Mesenchymal stem cell (in vitro differentiated cells and primary cell): ENCODE measurements around the gene NAALADL2.
"Not testable (repeated sequence)": the region's sequence is repeated elsewhere in the genome, so short reads cannot be mapped to it uniquely, and the experiment has no call there.

Experiments used
- DNase-seq: peaks from one replicate; pipeline ENCODE4 v3.0.0-alpha.2; 2013
- H2AFZ ChIP-seq: one replicate; pipeline ENCODE4 v1.6.1; 2013; ENCODE audit warnings: low read depth, mild to moderate bottlenecking, control low read depth, inconsistent platforms, low read length, moderate library complexity
- H2AK5ac ChIP-seq: 2 replicates; pipeline ENCODE4 v1.6.1; 2013; ENCODE audit warnings: low read length, moderate library complexity, mild to moderate bottlenecking, inconsistent platforms; ENCODE audit not compliant: severe bottlenecking
- H2BK120ac ChIP-seq: one replicate; pipeline ENCODE4 v1.6.1; 2013; ENCODE audit warnings: low read depth, mild to moderate bottlenecking, inconsistent platforms, low read length, moderate library complexity
- H2BK12ac ChIP-seq, 2 experiments: one replicate each; pipeline ENCODE4 v1.6.1; 2013; ENCODE audit warnings: inconsistent platforms in 2 of 2, low read length in 2 of 2, mild to moderate bottlenecking in 2 of 2, moderate library complexity in 2 of 2, control low read depth in 1 of 2
- H2BK15ac ChIP-seq: one replicate; pipeline ENCODE4 v1.6.1; 2013; ENCODE audit warnings: mild to moderate bottlenecking, low read depth, inconsistent platforms; ENCODE audit not compliant: poor library complexity, severe bottlenecking
- H2BK5ac ChIP-seq: 2 replicates; pipeline ENCODE4 v1.6.1; 2013; ENCODE audit warnings: low read depth, mild to moderate bottlenecking, low read length, control low read depth, inconsistent platforms; ENCODE audit not compliant: poor library complexity, severe bottlenecking
- H3K14ac ChIP-seq, 2 experiments: one replicate each; pipeline ENCODE4 v1.6.1; 2013; ENCODE audit warnings: inconsistent platforms in 2 of 2, low read length in 2 of 2, control low read depth in 1 of 2, mild to moderate bottlenecking in 1 of 2, moderate library complexity in 1 of 2
- H3K18ac ChIP-seq, 2 experiments: one replicate each; pipeline ENCODE4 v1.6.1; 2013; ENCODE audit warnings: inconsistent platforms in 2 of 2, low read length in 2 of 2, control low read depth in 1 of 2, low read depth in 1 of 2, mild to moderate bottlenecking in 1 of 2
- H3K23ac ChIP-seq, 2 experiments: one replicate each; pipeline ENCODE4 v1.6.1; 2013; ENCODE audit warnings: inconsistent platforms in 2 of 2, low read length in 2 of 2, mild to moderate bottlenecking in 2 of 2, moderate library complexity in 2 of 2, control low read depth in 1 of 2
- H3K27ac ChIP-seq: 2 replicates; pipeline ENCODE4 v1.5.1; 2013; ENCODE audit warnings: mild to moderate bottlenecking, moderate library complexity, low read length, control low read depth, inconsistent platforms; ENCODE audit not compliant: poor library complexity, severe bottlenecking
- H3K27me3 ChIP-seq, 2 experiments: 2 replicates each; pipeline versions ENCODE4 v1.6.1 to v1.7.0; 2013; ENCODE audit warnings: low read length in 2 of 2, mild to moderate bottlenecking in 2 of 2, moderate library complexity in 2 of 2, control low read depth in 1 of 2, inconsistent platforms in 1 of 2; ENCODE audit not compliant: control insufficient read depth in 1 of 2, insufficient read depth in 1 of 2
- H3K36me3 ChIP-seq, 2 experiments: 2 replicates each; pipeline versions ENCODE4 v1.6.1 to v1.7.0; 2013; ENCODE audit warnings: low read length in 2 of 2, control low read depth in 1 of 2, inconsistent platforms in 1 of 2, low read depth in 1 of 2, mild to moderate bottlenecking in 1 of 2; ENCODE audit not compliant: insufficient read depth in 2 of 2, control insufficient read depth in 1 of 2
- H3K4ac ChIP-seq, 2 experiments: one replicate each; pipeline ENCODE4 v1.6.1; 2013; ENCODE audit warnings: inconsistent platforms in 2 of 2, low read length in 2 of 2, mild to moderate bottlenecking in 2 of 2, moderate library complexity in 2 of 2, control low read depth in 1 of 2, low read depth in 1 of 2
- H3K4me1 ChIP-seq: 2 replicates; pipeline ENCODE4 v1.6.1; 2013; ENCODE audit warnings: low read depth, low read length, control low read depth; ENCODE audit not compliant: control insufficient read depth, insufficient read depth
- H3K4me2 ChIP-seq: 2 replicates; pipeline ENCODE4 v1.6.1; 2013; ENCODE audit warnings: low read length, mild to moderate bottlenecking, inconsistent platforms; ENCODE audit not compliant: poor library complexity, severe bottlenecking
- H3K4me3 ChIP-seq, 2 experiments: 2 replicates each; pipeline versions ENCODE4 v1.5.1 to v1.7.0; 2013; ENCODE audit warnings: low read length in 2 of 2, mild to moderate bottlenecking in 2 of 2, control low read depth in 1 of 2, low read depth in 1 of 2; ENCODE audit not compliant: insufficient read depth in 1 of 2
- H3K79me1 ChIP-seq: replicated peaks from 2 replicates; pipeline ENCODE4 v1.6.1; 2013; ENCODE audit warnings: mild to moderate bottlenecking, control low read depth, low read length, inconsistent platforms; ENCODE audit not compliant: poor library complexity, severe bottlenecking
- H3K9ac ChIP-seq: 2 replicates; pipeline ENCODE4 v1.7.0; 2013; ENCODE audit warnings: mild to moderate bottlenecking, low read length, moderate library complexity
- H3K9me3 ChIP-seq: 2 replicates; pipeline ENCODE4 v1.7.0; 2013; ENCODE audit warnings: mild to moderate bottlenecking, low read length; ENCODE audit not compliant: control insufficient read depth
- H4K8ac ChIP-seq: one replicate; pipeline ENCODE4 v1.6.1; 2013; ENCODE audit warnings: inconsistent platforms, mild to moderate bottlenecking, low read length, moderate library complexity
- H4K91ac ChIP-seq: one replicate; pipeline ENCODE4 v1.6.1; 2013; ENCODE audit warnings: mild to moderate bottlenecking, low read length, inconsistent platforms
- WGBS: methylation state at CpG from one replicate; pipeline ENCODE4 v1.1.7; 2013; ENCODE audit warnings: mixed read lengths; 5-methylcytosine and 5-hydroxymethylcytosine counted together

The NAALADL2 gene

DNA sequence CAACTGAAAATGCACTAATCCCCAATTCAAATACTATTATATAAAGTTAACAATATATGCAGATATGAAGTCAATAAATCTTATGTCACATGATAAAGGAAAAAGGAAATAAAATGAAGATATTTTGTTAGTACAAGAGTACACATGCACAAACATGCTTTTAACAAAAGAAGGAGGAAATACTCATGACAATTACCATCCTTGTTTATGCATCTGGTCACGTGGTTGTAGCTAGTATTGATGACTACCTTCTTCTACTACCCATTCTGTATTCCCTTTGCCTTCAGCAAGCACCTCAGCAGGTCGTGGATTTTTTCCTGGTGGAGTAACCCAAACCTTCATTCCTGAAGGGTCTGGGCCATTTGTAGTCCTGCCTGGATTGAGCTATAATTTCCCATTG, 669.6 kb downstream of the NAALADL2 start:
- H3K4me2 ChIP-seq, H2AK5ac ChIP-seq, H3K4ac ChIP-seq, H3K4me1 ChIP-seq, H3K4me3 ChIP-seq, H3K9me3 ChIP-seq, H2AFZ ChIP-seq, H2BK12ac ChIP-seq, H2BK120ac ChIP-seq, H3K14ac ChIP-seq, H3K36me3 ChIP-seq, H3K18ac ChIP-seq, H3K9ac ChIP-seq, H3K79me1 ChIP-seq, H4K91ac ChIP-seq, H3K23ac ChIP-seq, H3K27ac ChIP-seq, H4K8ac ChIP-seq, H3K27me3 ChIP-seq, DNase-seq, H2BK5ac ChIP-seq, H2BK15ac ChIP-seq: not testable (repeated sequence)
- 66% methylated on average over 2 of the region's 2 CpGs for WGBS

DNA sequence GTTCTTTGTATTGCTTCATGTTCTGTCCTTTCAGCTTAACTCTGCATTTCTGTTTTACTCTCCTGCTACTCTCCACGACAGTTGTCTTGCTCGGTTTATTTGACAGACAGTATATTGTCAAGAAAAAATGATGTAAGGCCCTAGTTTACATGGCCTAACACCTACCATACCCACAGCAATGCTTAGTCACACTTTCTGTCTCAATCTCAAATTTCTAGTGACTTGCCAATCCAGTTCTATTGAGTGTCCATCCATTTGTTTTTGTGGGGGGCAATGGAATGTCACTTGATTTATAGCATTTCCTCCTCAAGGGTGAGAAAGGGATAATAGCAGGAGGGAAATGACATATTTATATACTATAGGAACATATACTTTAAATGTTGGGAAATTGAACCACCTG, 676.2 kb downstream of the NAALADL2 start:
- no peak for DNase-seq
- Histone ChIP-seq H3K18ac (no peak overlapping the region), H2BK15ac (no peak overlapping the region)

DNA sequence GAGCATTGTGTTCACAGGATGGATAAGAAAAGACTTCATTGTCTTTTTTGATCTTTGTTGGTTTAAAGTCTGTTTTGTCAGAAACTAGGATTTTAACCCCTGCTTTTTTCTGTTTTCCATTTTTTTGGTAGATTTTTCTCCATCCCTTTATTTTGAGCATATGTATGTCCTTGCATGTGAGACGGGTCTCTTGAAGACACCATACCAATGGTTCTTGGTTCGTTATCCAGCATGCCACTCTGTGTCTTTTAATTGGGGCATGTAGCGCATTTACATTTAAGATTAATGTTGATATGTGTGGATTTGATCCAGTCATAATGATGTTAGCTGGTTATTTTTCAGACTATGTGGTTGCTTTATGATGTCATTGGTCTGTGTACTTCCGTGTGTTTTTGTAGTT, 687.0 kb downstream of the NAALADL2 start:
- no peak overlapping the region for H3K14ac ChIP-seq
- H4K91ac ChIP-seq = no peak overlapping the region
- H3K9ac ChIP-seq = no peak overlapping the region
- no peak overlapping the region for H2BK12ac ChIP-seq
- DNase-seq = no peak
- no peak overlapping the region for H3K4me3 ChIP-seq
- H3K4me1 ChIP-seq = no peaks in the 10 kb centered on the region
- no peak overlapping the region for H3K4ac ChIP-seq
- no peak overlapping the region for H3K18ac ChIP-seq
- H3K9me3 ChIP-seq = peaks cover 16% of the 10 kb centered on the region
- no peak overlapping the region for H4K8ac ChIP-seq
- H3K79me1 ChIP-seq = no peaks in the 10 kb centered on the region
- H3K23ac ChIP-seq = no peak overlapping the region
- H2AK5ac ChIP-seq = no peak overlapping the region
- H3K4me2 ChIP-seq = no peak overlapping the region
- H3K27me3 ChIP-seq = no peaks in the 10 kb centered on the region
- no peak overlapping the region for H2BK120ac ChIP-seq
- H3K27ac ChIP-seq = no peak overlapping the region
- no peak overlapping the region for H2BK15ac ChIP-seq
- 93% methylated on average over 4 of the region's 4 CpGs for WGBS
- H2BK5ac ChIP-seq = no peak overlapping the region
- no peak overlapping the region for H2AFZ ChIP-seq
- no peaks in the 10 kb centered on the region for H3K36me3 ChIP-seq

More for the DNA sequence above, 676.2 kb downstream of the NAALADL2 start:
- Histone ChIP-seq H3K79me1 (no peaks in the 10 kb centered on the region), H2AFZ (no peak overlapping the region), H3K27me3 (no peaks in the 10 kb centered on the region), H4K91ac (no peak overlapping the region), H3K4me2 (no peak overlapping the region), H2BK120ac (no peak overlapping the region), H4K8ac (no peak overlapping the region), H3K14ac (no peak overlapping the region), H2BK5ac (no peak overlapping the region), H3K4ac (no peak overlapping the region), H3K4me1 (no peaks in the 10 kb centered on the region), H3K23ac (no peak overlapping the region), H3K9me3 (peaks cover 3% of the 10 kb centered on the region), H2BK12ac (no peak overlapping the region), H2AK5ac (no peak overlapping the region), H3K36me3 (no peaks in the 10 kb centered on the region), H3K9ac (no peak overlapping the region), H3K27ac (no peak overlapping the region), H3K4me3 (no peak overlapping the region)
- 83% methylated on average over 2 of the region's 2 CpGs for WGBS

DNA sequence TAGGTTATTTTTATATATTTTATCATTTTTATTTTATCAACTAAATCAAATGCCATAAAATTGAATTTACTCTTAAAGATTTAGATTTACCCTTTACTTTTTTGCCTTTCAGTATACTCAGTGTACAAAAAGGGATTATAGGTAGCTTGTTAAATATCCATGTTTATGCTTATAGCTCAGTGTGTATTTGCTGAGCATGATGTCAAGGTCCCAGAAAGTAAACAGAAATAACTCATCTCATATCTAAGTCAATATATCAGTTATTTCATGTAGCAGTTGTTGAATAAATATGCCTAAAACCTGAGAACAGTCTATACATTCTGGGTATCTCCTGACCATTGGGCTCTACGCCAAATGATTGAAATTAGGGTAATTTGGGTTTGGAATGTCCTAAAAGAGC, 693.8 kb downstream of the NAALADL2 start:
- no peak overlapping the region for H3K18ac ChIP-seq
- no peaks in the 10 kb centered on the region for H3K36me3 ChIP-seq
- H3K4me2 ChIP-seq = no peak overlapping the region
- H3K4me3 ChIP-seq = no peak overlapping the region
- WGBS = 100% methylated on average over 1 of the region's 1 CpG
- no peak for DNase-seq
- H2BK12ac ChIP-seq = no peak overlapping the region
- H3K4me1 ChIP-seq = no peaks in the 10 kb centered on the region
- H3K9ac ChIP-seq = no peak overlapping the region
- H2AK5ac ChIP-seq = no peak overlapping the region
- H3K14ac ChIP-seq = no peak overlapping the region
- H3K79me1 ChIP-seq = no peaks in the 10 kb centered on the region
- H3K27ac ChIP-seq = no peak overlapping the region
- no peak overlapping the region for H3K23ac ChIP-seq
- H2BK120ac ChIP-seq = no peak overlapping the region
- no peak overlapping the region for H4K91ac ChIP-seq
- no peak overlapping the region for H2BK15ac ChIP-seq
- H2BK5ac ChIP-seq = no peak overlapping the region
- H4K8ac ChIP-seq = no peak overlapping the region
- H3K27me3 ChIP-seq = no peaks in the 10 kb centered on the region
- H3K4ac ChIP-seq = no peak overlapping the region
- H3K9me3 ChIP-seq = no peaks in the 10 kb centered on the region
- H2AFZ ChIP-seq = no peak overlapping the region
